Measurements from ENCODE around the gene MAP2K5.

DNA sequence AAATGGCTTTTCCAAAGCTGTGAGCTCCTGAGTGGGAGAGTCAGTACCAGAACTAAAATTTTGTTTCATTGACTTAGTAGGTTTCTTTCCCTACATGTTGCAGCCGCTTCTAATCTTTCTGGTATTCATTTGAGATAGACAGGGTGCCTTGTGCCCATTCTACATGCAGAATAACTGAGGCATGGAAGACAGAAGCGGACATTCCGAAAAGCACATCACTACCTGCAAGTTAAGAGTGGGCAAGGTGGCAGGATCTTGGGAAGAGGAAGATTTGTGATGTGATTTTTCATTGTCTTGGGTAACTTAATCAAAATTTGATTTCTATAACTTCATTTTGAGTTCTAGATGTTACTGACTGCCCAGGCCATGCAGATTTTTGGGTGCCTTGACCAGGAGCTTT, 2.0 kb downstream of the MAP2K5 start:
- TF ChIP-seq, protein P1, sequence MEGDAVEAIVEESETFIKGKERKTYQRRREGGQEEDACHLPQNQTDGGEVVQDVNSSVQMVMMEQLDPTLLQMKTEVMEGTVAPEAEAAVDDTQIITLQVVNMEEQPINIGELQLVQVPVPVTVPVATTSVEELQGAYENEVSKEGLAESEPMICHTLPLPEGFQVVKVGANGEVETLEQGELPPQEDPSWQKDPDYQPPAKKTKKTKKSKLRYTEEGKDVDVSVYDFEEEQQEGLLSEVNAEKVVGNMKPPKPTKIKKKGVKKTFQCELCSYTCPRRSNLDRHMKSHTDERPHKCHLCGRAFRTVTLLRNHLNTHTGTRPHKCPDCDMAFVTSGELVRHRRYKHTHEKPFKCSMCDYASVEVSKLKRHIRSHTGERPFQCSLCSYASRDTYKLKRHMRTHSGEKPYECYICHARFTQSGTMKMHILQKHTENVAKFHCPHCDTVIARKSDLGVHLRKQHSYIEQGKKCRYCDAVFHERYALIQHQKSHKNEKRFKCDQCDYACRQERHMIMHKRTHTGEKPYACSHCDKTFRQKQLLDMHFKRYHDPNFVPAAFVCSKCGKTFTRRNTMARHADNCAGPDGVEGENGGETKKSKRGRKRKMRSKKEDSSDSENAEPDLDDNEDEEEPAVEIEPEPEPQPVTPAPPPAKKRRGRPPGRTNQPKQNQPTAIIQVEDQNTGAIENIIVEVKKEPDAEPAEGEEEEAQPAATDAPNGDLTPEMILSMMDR (IDR thresholded peaks at IDR 0.05): no peak
- no peak for TF ChIP-seq POLR2A (IDR thresholded peaks at IDR 0.05)

Measured in uterus (tissue), 2 donors.